HG02642 (cell line): Measurements from ENCODE around the gene NEMP2.
"Not testable (repeated sequence)": the region's sequence is repeated elsewhere in the genome, so short reads cannot be mapped to it uniquely, and the experiment has no call there.

Source experiments
- ATAC-seq: cut with Tn5 transposase; IDR thresholded peaks from one replicate; pipeline ENCODE4 v1.9.1; 2021; ENCODE audit warnings: mild to moderate bottlenecking; ENCODE audit not compliant: unreplicated experiment, poor library complexity

Gene NEMP2

DNA sequence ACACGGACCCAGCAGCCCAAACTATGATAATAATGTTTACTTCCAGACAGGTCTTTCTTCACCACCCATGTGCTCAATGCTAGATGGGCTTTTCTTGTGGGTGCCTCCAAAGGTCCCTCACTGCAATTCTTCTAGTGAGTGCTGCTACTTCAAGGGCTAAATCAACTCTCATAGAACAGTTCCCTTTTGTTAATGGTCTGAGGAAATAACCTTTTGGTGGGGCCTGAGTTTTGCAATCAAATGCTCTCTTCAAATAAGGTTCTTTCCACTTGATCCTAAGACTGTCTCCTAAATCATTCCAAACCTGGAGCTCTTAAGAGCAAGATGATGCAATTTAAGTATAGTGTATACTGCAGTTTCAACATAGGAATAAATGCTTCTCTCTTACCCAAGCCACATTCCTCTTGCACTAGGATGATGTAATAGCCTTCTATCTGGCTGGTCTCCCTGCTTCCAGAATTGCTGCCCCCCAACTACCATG, 6.0 kb downstream of the NEMP2 start:
- no peak for ATAC-seq

DNA sequence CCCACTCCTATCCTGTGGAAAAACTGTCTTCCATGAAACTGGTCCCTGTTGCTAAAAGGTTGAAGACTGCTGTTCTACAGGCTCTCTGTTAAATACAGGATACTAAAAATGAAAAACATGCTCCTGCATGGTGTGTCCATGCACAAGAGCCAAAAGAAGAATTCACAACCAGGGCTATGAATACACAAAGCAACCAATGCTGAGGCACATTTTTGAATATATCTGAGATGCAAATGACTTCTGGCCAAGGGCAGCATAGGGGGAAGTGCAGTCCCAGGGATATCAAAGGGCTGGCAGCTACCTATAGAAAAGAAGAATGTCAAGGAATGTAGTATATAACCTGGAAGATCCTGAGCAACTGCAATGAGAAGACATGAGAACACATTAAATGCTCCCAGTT, 6.6 kb downstream of the NEMP2 start:
- ATAC-seq, result no peak

DNA sequence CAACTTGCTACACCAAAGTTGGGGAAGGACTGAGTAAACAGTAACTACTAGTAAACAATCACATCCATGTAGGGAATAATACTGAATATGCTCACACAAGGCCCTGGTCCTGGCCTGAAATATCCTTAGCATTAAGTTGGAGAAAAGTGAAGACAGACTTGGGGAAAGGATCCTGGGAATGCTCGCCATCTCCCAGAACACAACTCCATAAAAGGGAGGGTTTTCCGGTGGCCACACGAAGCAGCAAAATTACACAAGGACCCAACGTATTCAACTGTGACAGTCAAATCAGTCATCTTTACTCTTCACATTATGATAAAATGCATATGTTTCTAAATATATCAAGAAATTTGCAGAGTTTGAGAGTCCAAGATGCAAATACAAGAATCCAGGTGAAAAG, 7.3 kb downstream of the NEMP2 start:
- ATAC-seq, result no peak

DNA sequence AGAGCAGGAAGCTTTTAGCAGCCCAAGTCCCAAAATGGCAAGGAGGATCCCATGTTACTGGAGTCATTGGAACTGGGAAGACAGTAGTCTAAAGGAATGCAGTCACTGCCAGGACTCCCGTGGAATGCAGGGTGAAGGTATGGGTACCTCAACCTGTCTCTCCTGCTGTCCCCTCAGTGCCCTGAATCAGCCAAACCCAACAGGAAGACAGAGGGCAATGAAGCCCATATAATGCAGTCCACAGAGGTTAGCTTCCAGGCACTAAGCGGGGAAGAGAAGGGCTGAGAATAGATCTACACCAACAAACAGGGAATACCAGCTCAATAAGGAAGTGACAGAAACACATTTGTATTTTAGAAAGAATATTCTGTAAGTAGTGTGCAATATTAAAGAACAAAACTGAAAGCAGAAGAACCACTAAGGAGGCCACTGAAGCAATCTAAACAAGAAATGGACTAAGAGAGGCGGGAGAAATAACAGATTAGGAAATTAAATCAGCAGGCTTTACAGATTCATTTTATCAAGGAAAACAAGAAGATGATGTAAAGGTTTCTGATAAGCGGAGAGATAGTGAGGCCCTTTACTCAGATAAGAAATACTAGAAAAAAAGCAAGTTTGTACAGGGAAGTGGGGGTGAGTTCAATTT, 8.3 kb downstream of the NEMP2 start:
- ATAC-seq, result no peak

DNA sequence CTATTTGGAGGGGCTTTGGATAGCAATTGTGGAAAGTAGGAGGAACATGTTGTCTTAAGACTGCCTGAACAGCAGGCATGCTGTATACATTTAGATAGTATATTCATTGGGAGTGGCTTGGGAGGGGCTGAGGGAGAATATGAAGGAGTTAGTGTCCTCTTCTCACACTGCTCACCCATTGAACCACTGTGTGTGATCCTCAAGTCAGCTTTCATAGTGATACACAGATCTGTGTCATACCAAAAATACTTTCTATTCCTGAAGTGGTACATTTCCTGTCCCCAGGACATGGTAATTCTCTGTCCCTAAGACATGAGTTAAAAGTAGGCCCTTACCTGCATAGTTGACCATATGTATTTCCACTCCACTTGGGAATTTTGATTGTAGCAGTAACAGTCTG, 9.6 kb downstream of the NEMP2 start:
- ATAC-seq, result no peak

DNA sequence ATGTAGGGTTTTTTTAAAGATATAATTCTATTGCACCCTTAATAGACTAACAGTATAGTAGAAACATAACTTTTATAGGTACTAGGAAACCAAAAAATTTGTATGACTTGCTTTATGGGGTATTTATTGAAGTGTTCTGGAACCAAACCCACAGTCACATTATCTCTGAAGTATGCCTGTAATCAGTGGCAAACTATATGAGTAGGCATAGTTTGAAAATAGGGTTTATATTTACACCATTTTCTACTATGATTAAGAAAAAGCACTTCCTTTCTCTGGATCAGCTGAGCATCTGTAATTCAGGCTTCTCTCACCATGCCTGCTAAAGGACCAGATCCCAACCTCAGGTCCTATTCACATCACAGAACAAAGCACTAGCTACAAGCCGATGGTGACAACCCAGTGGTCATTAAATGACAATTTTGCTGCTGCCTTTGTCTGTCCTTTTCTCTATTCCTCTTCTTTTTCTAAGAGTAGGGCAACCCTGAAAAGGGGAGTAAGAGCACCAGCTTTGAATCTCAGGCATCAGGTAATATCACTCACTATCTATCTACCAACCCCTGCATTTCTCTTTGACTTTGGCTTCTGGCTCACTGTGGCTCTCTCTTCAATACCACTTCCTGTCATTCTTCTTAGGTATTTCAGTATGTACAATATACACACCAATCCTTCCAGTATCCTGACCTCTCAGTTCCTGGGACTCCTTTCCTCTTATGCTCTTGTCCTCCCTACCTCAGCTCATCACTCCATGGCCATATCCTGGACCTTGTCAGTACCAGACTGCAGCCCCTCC, 14.4 kb downstream of the NEMP2 start:
- no peak for ATAC-seq

DNA sequence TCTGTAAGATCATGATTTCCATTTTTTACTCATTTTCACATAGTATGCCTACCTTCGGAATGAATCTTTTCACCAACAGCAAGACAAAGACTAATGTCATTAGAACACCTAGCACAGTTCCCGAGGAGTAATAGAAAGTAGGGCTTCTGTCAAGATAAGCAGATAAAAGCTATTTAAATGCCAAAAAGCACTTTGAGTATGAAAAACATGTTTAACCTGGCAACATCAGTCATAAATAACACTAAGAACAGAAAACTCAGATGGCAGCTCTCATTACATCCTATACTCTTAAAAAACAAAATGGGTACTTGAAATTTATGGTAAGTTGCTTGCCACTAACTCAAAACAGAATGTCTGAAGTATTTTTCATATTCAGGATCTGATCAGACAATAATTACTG, 17.1 kb downstream of the NEMP2 start:
- ATAC-seq, result no peak

DNA sequence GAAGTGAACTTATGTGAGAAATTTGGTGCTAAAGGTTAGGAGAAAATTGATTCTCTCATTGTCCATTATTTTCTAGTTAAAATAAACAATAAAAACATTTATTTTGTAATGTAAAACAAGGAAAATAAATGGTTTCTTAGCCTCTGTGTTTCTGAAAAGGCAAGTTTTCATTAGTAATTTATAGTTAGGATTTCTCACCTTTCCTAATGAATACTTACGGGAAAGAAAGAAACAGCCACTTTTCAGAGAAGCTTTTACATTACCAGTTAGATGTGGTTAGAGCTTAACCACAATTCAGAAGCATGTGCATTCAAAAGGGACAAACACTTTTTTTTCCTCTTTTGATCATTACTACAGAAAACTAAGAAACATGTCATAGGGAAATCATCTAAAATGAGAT, 18.8 kb downstream of the NEMP2 start:
- no peak for ATAC-seq

DNA sequence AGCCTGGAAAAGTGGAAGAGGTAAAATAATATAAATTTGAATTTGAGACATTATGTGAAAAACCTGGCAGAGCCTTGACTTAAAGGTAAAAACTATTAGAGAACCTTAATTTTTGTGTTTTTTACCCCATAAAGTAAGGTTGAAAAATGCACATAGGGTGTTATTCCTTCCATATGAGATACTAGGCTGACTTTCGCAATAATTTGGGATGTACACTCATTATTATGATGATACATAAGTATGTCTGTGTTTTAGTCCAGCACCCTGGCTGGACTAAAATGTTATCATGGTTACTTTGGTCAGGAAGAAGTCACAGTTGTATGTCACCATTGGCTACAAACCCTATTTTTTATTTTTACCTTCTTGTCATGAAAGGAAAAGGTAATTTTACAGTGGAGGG, 19.8 kb downstream of the NEMP2 start:
- no peak for ATAC-seq

DNA sequence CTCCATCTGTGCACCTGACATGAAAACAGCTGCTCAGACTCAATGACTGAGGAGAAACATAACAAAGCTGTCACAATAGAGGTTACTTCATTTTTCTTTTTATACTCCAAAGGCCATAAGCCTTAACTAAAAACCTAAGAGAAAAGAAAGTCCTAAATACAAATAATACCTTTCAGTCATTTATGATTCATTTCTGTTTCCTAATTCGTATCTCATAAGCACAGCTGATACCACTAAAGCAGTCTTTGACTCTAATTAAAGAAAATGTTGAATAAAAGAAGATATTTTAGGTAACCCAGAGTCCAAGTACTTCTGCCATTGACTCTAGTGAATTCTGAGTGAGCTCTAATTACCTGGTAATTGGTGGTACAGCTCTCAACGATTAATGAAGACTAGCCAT, 20.6 kb downstream of the NEMP2 start:
- ATAC-seq, result no peak

DNA sequence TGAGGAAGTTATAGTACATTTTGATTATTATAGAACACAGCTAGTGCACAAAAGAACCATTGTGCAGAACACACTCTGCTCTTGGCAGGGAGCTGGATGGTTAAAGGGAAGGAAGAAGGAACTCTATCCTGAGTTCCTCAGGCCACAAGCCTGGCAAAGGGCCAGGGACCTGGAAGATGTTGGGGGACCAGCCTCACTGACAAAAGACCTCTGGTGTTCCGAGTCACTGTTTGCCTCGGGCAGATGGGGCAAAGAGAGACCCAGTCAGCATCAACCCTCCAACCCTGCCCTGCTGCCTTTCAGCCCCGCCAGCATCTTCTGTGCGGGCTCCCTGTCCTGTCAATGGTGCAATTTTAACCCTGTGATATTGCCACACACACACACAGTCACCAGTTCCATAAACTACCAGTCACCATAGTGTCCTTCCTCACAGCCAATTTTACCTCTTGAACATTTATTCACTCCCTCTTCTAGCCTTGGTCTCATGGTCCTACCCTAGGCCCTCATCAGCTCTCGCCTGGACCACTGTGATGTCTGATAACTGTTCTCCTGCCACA, 21.9 kb downstream of the NEMP2 start:
- no peak for ATAC-seq

DNA sequence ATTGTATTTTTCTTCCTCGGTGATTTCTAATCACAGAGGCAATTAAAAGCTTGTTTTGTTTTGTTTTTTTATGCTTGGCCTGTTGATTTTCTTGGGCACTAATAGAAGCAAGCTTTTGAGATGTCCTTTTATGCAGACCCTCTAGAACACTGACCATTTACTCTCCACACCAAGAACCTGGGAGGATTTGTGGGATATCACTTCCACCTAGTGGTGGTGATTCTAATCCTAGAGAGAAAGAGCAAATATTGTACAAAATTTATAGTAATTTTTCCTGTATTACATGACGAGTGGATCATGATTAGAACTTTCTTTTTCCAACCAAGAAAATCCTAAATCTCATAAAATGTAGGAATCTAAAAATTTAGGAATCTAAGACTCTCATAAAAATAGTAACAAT, 23.4 kb downstream of the NEMP2 start:
- ATAC-seq, result no peak

DNA sequence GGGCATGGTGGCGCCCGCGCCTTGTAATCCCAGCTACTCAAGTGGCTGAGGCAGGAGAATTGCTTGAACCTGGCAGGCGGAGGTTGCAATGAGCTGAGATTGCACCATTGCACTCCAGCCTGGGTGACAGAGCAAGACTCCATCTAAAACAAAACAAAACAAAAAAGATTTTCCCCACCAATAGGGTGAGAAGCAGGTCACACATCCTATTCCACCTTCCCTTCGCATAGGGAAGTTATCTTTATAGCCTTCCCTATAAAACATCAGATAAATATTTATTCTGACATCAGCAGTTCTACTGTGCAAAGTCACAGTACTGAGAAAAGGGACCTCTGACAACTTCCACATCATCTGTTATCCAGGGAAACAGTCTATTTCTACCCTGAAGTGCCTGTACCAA, 24.6 kb downstream of the NEMP2 start:
- ATAC-seq, result not testable (repeated sequence)

DNA sequence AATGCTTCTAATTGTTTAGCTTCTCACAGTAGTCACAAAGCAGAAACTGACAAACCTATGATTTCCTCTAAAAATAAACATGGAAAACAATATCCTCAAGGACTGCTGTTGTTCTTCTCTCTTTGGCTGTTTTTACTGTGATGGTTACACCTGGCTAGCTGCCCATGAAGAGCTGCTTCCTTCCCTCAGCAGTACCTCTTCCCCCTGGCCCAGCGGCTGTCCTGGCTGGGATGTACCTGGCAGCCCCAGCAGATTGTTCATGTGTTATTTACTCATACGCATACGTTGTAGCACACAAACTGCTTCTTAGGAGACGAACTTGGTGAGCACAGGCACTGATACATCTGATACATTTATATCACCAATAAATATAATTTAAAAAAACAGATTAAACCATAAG, 27.4 kb downstream of the NEMP2 start:
- ATAC-seq, result no peak

DNA sequence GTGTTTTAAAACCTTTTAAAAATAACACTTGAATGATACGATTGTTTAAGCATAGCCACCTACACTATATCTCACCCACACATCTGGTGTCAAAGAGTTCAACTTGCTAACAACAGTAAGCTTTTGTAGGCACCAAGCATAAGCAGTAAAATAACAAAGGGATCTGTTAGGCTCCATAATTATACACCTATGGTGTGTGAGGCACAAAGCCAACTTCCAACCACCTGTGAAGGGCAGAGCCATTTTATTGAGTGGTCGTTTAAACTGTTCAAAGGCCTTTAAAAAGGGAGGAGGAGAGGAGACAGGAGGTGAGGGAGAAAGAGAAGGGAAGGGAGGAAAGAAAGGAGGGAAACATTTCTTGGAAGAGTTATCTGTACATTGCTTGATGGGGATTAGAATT, 27.9 kb downstream of the NEMP2 start:
- no peak for ATAC-seq

DNA sequence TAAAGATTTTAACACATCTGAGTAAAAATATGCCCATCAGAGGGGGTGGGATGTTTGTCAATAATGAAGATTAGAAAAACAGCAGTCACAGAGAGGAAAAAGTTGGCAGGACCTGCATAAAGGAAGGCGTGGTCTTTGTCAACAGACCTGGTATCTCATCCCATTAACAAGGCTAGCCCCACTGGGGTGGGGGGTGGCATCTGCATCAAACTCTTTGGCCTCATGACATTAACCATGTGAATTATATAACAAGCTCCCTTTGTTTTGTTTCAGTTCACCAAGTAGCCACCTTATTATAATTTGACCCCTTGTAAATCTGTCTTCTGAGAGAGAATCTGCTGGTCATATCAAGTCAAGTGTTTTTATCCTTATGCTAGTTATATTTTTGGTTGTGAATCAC, 28.8 kb downstream of the NEMP2 start:
- ATAC-seq, result no peak

DNA sequence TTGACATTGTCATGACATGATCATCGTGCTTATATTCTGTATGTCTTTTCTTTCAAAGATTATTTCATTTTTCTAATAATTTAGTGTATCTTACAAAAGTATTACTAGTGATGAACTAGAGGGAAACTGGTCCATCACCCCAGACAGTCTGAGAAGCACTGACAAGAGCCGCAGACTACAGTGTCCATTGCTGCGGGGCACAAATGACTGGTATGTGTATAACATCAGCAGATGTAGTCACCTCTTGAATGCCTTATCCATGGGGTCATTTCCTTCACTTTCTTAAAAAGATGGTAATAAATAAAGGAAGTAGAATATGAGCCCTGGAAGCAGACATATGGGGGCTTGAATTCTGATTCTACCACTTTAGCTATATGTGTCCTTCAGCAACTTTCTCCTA, 29.6 kb downstream of the NEMP2 start:
- no peak for ATAC-seq

DNA sequence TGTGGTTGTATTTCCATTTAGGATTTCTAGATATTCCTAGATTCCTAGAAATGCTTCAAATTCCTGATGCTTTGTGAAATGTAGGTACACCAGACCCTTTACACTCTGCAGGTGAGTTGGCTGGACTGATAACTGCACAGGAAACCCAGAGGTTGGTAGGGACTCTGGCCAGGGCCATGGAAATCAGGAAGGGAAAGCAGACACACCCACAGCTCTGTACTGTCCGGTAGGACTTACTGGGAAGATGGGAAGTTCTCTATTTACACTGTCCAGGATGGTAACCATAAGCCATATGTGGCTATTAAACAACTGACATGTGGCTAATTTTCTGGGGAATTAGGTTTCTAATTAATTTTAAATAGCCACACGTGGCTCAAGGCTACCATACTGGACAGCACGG, 31.4 kb downstream of the NEMP2 start:
- no peak for ATAC-seq

DNA sequence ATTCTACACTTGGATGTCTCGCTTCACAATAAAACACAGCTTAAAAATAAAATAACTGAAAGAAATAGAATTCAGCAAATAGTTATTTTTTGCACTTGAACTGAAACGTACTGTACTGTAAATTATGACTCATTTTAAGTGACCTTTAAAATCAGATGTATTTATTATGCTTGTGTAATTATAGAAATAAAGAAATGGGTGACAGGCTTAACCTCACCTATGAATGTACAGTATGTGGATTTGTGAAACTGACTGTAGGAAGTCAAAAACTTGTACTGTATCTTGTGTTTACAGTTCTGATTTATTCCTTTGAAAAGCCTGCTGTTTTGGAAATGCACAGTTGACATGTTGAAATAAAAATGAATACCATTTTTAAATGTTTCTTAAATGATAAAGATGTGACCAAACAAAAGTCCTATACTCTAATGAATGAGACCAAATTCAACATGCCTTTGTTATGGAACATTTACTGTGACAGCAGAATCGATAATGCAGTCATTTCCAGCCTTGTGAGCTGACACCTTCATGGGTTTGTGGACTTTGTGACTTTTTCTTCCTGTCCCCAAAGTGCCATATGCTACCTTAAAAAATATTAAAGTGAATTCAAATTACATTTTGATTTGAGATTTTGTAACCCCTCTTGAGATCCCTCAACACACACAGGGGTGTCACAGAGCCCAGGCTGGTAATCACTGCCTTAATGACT, 32.7 kb downstream of the NEMP2 start:
- ATAC-seq, result no peak

DNA sequence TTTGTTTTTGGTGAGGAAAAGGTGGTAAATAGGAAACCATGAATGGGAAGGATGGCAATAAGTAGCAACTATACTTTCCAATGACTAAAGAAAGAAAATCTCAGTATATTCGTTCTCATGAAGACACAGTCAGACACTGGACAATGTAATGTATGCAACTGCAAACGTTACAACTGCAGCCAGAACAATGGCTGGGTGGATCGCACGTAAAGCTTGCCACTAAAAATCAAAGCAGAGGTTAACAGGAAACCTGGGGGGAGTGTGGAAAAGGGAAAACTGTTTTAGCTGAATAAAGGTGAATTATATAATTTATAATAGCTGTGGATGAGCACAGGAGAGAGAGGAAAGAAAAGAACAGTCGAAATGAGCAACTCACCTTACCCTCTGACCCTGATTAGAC, 33.3 kb downstream of the NEMP2 start:
- no peak for ATAC-seq

DNA sequence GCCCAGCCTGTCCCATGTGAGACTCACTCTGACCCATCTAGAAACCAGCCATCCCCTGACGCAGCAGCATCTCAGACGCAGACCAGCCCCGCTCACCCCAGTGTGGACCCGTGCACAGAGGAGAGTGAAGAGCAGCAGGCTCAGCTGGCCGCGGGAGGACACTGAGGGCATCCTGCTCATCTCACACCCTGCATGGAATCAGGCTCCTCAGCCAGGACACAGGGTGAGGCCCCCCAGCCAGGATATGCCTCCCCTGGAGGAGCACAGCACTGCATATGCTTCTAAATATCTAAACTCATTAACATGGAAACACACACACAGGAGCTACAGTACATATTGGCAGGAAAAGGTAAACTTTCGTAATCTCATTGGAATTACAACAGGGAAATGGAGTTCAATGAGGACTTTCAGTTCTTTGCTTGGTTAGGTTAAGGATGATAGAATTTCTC, 34.4 kb downstream of the NEMP2 start:
- ATAC-seq, result no peak
